Transverse colon (tissue), 4 donors: ENCODE measurements around the gene CD40. TPM values are rescaled to one million over a fixed set of nuclear protein-coding genes. Genes with fewer than 3 reads are reported as not detected.

Experiments
- DNase-seq: peaks from one replicate; pipeline ENCODE4 v3.0.0-alpha.2; 2019
- H3K27ac ChIP-seq, 4 donors: fragments of 200-600 bp; sonication (generic); 2 replicates each; pipeline ENCODE4 v1.5.1; 2016 to 2018; ENCODE audit warnings: inconsistent platforms in 4 of 4
- H3K27me3 ChIP-seq: fragments of 200-600 bp; sonication (generic); 2 replicates; pipeline ENCODE4 v1.5.1; 2017; ENCODE audit warnings: inconsistent platforms
- H3K36me3 ChIP-seq, 4 donors: fragments of 200-600 bp; sonication (generic); 2 replicates each; pipeline ENCODE4 v1.5.1; 2017 to 2019; ENCODE audit warnings: inconsistent platforms in 4 of 4
- H3K4me1 ChIP-seq, 4 donors: fragments of 200-600 bp; sonication (generic); 2 replicates each; pipeline ENCODE4 v1.5.1; 2017 to 2020; ENCODE audit warnings: inconsistent platforms in 4 of 4
- H3K4me3 ChIP-seq, 4 donors: fragments of 200-600 bp; sonication (generic); 1 replicate in 1 of 4; 2 replicates in 3 of 4; pipeline versions ENCODE4 v1.5.1 to v1.6.1; 2017 to 2019; ENCODE audit warnings: inconsistent platforms in 4 of 4
- H3K9me3 ChIP-seq, 2 donors: fragments of 200-600 bp; sonication (generic); 2 replicates each; pipeline ENCODE4 v1.5.1; 2017 to 2019; ENCODE audit warnings: inconsistent platforms in 2 of 2
- CTCF ChIP-seq, 5 experiments: fragments of 200-600 bp in 3 of 5; fragments of 450-650 bp in 2 of 5; sonication (generic) in 3 of 5; IDR thresholded peaks; 1 replicate in 2 of 5; 2 replicates in 3 of 5; pipeline ENCODE4 v1.5.1; 2016 to 2017; ENCODE audit warnings: antibody characterized with exemption in 5 of 5, inconsistent platforms in 3 of 5, mild to moderate bottlenecking in 2 of 5, moderate library complexity in 1 of 5
- EP300 ChIP-seq: sonication (generic); formaldehyde crosslinking; IDR thresholded peaks from one replicate; pipeline ENCODE4 v1.6.1; 2017; ENCODE audit warnings: antibody characterized with exemption, low read depth
- POLR2A ChIP-seq: fragments of 450-650 bp; IDR thresholded peaks from one replicate; pipeline ENCODE4 v1.6.1; 2016; ENCODE audit warnings: antibody characterized with exemption, mild to moderate bottlenecking, moderate library complexity
- POLR2AphosphoS5 ChIP-seq, 3 donors: sonication (generic); formaldehyde crosslinking; IDR thresholded peaks; one replicate each; pipeline ENCODE4 v1.6.1; 2016; ENCODE audit warnings: antibody characterized with exemption in 3 of 3
- WGBS, 2 donors: methylation state at CpG; one replicate each; pipeline ENCODE4 v1.1.5; 2018; ENCODE audit warnings: low coverage in 1 of 2; 5-methylcytosine and 5-hydroxymethylcytosine counted together
- in situ Hi-C, 4 donors: fragments of 200-750 bp; cut with MboI; loops; one replicate each; pipeline versions ENCODE4 v1.15.0 to v1.15.1; 2017; ENCODE audit warnings: low sequenced_read_pairs in 3 of 4, low pct_ligation_motif_present in 1 of 4, low pct_unique_long_range_greater_than_20kb in 1 of 4
- intact Hi-C: fragments of 100-400 bp; cut with DNase I; formaldehyde crosslinking; loops from one replicate; pipeline ENCODE4 v1.15.1; 2023; ENCODE audit warnings: low total_unique reads
- total RNA-seq, 4 donors: library from RNA; depleted of rRNA; stranded (reverse); fragments of >200 nt; gene quantifications; one replicate each; pipeline ENCODE4 v1.1.0, GENCODE V29; 2016

The CD40 gene
- total RNA-seq, 4 donors from 2014 or later, result 2.5 to 11.6 (median 3.5) TPM

GRCh38 chr20:46127396-46128010, 9.4 kb downstream of the CD40 start:
- no peak for DNase-seq

GRCh38 chr20:46128310-46129151, 10.4 kb downstream of the CD40 start:
- in situ Hi-C loops, result no loop called here
- no peaks in the 10 kb centered on the region for H3K4me1 ChIP-seq
- intact Hi-C loops, result no loop called here

More at GRCh38 chr20:46127396-46128010, 9.4 kb downstream of the CD40 start:
- no peaks in the 10 kb centered on the region for H3K9me3 ChIP-seq
- H3K27me3 ChIP-seq, result peaks cover 24% of the 10 kb centered on the region
- H3K4me1 ChIP-seq, result no peaks in the 10 kb centered on the region
- intact Hi-C loops (no loop called here), in situ Hi-C loops (no loop called here)
- no peak overlapping the region for H3K4me3 ChIP-seq
- no peak overlapping the region for H3K27ac ChIP-seq
- no peak for TF ChIP-seq POLR2A
- TF ChIP-seq EP300, result no peak
- TF ChIP-seq CTCF (IDR thresholded peaks at IDR 0.05), result no peak
- no peak for TF ChIP-seq POLR2AphosphoS5 (IDR thresholded peaks at IDR 0.05)
- H3K36me3 ChIP-seq, result no peaks in the 10 kb centered on the region
- 82 to 85% methylated on average over 10 to 11 of the region's 11 CpGs for WGBS, 2 donors

GRCh38 chr20:46129955-46130481, 11.9 kb downstream of the CD40 start:
- H3K9me3 ChIP-seq, result no peaks in the 10 kb centered on the region
- in situ Hi-C loops, result no loop called here

More at GRCh38 chr20:46128310-46129151, 10.4 kb downstream of the CD40 start:
- H3K36me3 ChIP-seq, result no peaks in the 10 kb centered on the region
- no peak overlapping the region for H3K4me3 ChIP-seq
- H3K9me3 ChIP-seq, result no peaks in the 10 kb centered on the region
- TF ChIP-seq CTCF (IDR thresholded peaks at IDR 0.05) (peak in 4 of 5 experiments; percentile 32 to 40 (median 36)), POLR2AphosphoS5 (IDR thresholded peaks at IDR 0.05) (no peak), POLR2A (no peak)
- no peak for DNase-seq
- 41% methylated on average over 15 of the region's 16 CpGs; no CpG with 5 or more reads in 1 of the 2 donors for WGBS, 2 donors
- no peak overlapping the region for H3K27ac ChIP-seq
- H3K27me3 ChIP-seq, result peaks cover 33% of the 10 kb centered on the region

More at GRCh38 chr20:46129955-46130481, 11.9 kb downstream of the CD40 start:
- H3K36me3 ChIP-seq, result no peaks in the 10 kb centered on the region
- H3K4me1 ChIP-seq, result no peaks in the 10 kb centered on the region
- no peak overlapping the region for H3K27ac ChIP-seq
- no peak for DNase-seq
- H3K27me3 ChIP-seq, result peaks cover 48% of the 10 kb centered on the region
- no peak overlapping the region for H3K4me3 ChIP-seq
- no peak for TF ChIP-seq CTCF (IDR thresholded peaks at IDR 0.05)
- no peak for TF ChIP-seq POLR2AphosphoS5 (IDR thresholded peaks at IDR 0.05)
- no peak for TF ChIP-seq EP300
- no peak for TF ChIP-seq POLR2A
- intact Hi-C loops, result loop anchor here (10.0 kb wide), 1 partner anchor 215 kb away; no protein-coding TSS in a partner anchor
- 13 to 35% methylated on average over 1 to 5 of the region's 5 CpGs for WGBS, 2 donors
